ENCODE measurements around the gene CGNL1.
A peak's percentile ranks its signal among the peaks of the same experiment; 100 is the strongest.

The CGNL1 gene

GRCh38 chr15:57516327-57517029 is 140.2 kb downstream of the CGNL1 start:
- DNase-seq (ENCODE audit: low read depth, low spot score): no peak
- no peak overlapping the region for H3K27ac ChIP-seq

DNA sequence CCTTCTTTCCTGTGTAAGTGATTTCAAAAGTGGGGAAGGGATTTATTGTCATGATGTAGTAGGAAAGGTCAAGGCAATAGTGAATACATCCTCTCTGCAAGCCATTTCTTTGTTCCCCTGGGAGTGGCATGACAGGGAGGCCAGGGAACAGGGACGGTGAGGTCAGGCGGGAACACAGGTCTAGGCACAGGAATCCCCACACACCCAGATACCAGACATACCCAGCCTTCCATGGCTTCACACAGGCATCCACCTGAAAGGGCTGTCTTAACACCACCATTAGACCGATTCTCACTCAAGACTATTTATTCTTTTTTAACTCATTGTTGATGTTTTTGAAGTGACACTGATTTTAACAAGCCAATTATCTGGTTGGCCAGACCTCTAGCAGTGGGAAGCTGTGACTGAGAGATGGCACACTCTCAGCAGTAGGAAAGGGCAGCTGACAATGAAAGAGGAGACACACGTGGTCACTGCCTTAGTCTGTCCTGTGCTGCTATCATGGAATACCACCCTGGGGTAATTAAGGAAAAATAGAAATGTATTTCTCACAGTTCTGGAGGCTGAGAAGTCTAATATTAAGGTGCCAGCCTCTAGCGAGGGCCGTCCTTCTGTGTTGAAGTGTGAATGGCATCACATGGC is 140.8 kb downstream of the CGNL1 start:
- no peak overlapping the region for H3K27ac ChIP-seq
- DNase-seq (ENCODE audit: low read depth, low spot score): no peak

DNA sequence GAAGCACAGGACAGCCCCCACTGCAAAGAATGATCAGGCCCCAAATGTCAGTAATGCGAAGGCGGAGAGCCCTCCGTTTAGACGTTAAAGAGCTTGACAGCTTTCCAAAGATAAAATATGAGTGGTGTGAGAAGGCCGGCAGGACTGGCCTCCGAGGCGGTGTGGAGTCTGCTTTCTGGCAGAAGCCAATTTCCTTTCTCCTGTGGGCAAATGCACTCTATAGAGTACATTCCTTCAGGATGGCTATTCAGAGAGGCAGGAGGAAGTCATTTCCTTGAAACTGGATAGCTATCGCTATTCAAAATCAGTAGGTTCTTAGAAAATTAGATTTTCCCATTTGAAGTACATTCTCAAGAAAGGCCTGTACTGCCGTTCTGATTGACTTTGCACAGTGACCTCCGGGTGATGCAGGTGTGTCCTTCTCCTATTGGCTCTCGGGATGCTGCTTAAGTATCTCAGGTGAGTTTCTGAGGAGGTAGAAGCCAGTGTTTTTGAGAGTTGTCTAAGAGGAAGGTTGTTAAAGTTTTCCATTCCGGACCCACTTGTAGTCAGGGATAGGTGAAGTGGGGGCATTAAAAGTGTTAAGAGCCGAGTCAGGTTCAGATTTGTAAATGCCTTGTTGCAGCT is 142.6 kb downstream of the CGNL1 start:
- no peak for DNase-seq (ENCODE audit: low read depth, low spot score)
- no peak overlapping the region for H3K27ac ChIP-seq

- DNase-seq (ENCODE audit: low read depth, low spot score): no peak
- no peak overlapping the region for H3K27ac ChIP-seq
These were observed 143.5 kb downstream of the CGNL1 start for GRCh38 chr15:57519806-57520205.

DNA sequence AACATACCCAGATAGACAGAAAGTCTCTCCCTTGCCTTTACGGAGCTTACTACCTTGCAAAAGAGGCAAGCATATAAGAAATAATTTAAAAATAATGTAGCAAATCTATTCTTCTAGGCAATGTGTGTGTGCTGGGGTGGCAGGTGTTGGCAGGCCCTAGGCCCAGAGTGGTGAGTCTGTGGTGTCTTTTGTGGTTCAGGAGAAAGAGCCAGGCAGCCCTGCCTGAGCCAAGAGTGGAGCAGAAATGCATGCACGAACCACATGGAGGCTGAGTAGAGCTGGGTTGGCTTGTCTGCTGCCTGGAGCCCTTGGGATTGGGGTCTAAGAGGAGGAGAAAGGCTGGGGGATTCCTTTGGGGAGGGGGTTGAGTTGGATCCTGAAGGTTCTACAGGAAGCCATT is 145.2 kb downstream of the CGNL1 start:
- DNase-seq (ENCODE audit: low read depth, low spot score): no peak
- no peak overlapping the region for H3K27ac ChIP-seq

DNA sequence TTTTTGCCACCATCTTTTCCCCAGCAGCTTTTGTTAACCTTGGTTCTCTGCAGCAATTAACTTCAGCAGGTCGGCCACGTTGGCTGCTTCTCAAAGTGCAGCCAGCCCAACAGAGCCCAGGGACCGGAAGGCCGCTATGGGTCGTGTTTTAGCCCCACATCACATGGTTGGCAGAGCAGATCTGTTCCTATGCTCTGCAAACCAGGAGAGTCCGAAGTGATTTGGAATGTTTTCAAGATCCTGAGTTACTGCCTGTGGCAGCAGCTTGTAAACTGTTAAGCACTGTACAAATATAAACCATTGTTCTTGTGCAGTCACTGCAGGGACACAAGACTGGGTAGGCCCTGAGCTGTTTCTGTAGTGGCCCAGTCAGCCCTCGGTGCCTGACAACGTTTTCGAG is 145.8 kb downstream of the CGNL1 start:
- H3K27ac ChIP-seq: no peak overlapping the region
- DNase-seq (ENCODE audit: low read depth, low spot score): no peak

DNA sequence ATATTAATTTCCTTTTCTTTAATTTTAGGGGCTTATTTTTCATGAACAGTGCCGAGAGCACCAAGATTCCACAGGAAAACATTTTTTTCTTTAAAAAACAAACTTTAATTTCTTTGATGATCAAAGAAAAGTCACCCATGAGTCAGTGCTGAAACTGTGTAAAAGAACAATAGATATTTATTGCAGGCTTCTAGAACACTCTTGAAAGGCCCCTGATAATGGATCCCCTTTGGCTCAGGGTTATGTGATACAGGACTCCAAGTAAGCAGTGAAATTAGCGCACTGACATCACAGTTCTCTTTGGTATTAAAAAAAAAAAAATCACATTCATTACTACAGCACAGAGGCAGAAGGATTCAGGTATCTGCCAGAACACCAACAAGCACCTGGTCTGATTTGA is 149.3 kb downstream of the CGNL1 start:
- DNase-seq (ENCODE audit: low read depth, low spot score): no peak
- no peak overlapping the region for H3K27ac ChIP-seq

GRCh38 chr15:57526076-57526475 is 149.8 kb downstream of the CGNL1 start:
- no peak overlapping the region for H3K27ac ChIP-seq
- no peak for DNase-seq (ENCODE audit: low read depth, low spot score)

- no peak overlapping the region for H3K27ac ChIP-seq
- no peak for DNase-seq (ENCODE audit: low read depth, low spot score)
These were observed 150.3 kb downstream of the CGNL1 start for GRCh38 chr15:57526615-57527014.

DNA sequence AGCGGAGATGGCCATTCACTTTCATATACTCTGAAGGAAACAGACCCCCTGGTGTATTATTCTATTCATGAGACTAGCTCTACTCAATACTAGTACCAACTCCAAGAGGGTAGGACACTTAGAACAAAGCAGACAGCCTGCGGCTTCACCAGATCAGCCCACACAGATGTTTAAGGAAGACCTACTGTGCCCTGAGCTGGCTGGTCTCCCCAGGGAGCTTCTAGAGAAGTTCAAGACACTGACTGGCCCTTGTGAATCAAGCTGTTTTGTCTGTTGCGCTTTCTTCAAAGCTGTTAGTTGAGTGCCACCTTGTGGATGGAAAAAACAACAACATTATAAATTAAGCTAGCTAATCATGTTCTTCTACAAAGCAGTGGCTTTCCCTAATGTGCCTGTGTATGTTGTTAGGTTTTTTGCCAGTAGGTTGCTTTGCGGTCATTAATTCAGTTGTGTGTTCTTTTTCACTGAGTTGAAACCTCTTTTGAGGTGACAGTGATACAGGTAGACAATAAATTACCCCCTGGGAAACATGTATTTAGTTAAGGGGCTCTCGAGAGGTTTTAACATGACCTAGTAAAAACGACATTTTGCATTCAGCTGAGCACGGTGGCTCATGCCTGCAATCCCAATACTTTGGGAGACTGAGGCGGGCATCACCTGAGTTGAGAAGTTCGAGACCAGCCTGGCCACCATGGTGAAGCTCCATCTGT is 151.2 kb downstream of the CGNL1 start:
- no peak overlapping the region for H3K27ac ChIP-seq
- DNase-seq (ENCODE audit: low read depth, low spot score): peak; percentile 48

DNA sequence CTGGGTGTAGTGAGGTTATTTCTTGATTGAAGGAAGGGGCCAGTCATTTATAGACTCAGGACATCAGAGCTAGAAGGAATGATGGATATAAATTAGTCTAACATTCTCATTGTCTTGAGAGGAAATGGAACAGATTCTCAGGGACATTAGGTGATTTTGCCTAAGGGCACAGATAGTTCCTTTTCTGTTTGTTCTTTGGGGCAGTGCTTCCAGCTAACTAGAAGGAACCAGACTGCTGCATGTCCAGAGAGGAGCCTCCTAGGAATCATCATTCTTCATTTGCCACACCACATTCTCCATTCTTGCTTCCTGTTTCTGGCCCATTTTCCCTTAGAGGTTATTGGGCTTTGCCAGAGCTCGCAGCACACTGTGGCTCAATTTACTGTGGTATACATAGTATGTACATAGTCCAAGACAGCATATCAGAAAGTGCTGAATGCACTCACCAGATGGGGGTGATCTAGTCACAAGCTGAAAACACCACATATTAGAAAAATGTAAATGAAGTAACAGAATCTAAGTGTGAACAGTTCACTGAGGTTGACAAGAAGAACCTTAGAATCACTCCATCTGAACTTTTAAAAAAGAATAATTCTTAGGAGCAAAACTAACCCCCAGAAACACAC is 152.7 kb downstream of the CGNL1 start:
- DNase-seq (ENCODE audit: low read depth, low spot score): no peak
- H3K27ac ChIP-seq: no peak overlapping the region

DNA sequence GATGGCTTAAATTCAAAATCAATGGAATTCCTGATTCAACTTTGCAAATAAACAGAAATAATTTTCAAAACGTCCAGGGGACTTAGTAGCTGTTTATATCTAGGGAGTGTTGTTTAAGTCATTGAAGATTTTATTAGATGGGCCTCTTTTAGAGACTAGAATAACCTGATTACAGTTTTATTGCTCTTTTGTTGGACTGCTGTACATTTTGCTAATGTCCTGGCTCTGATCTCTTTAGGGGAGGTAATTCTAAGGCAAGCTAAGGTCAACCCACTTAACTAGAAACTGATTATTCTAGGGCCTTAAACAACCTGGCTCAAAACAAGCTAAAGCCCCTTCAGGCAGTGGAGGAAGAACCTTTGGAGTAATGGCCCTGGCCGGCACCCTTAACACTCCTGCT is 153.4 kb downstream of the CGNL1 start:
- no peak overlapping the region for H3K27ac ChIP-seq
- no peak for DNase-seq (ENCODE audit: low read depth, low spot score)

- DNase-seq (ENCODE audit: low read depth, low spot score): no peak
- no peak overlapping the region for H3K27ac ChIP-seq
These were observed 156.6 kb downstream of the CGNL1 start for GRCh38 chr15:57532731-57533447.

DNA sequence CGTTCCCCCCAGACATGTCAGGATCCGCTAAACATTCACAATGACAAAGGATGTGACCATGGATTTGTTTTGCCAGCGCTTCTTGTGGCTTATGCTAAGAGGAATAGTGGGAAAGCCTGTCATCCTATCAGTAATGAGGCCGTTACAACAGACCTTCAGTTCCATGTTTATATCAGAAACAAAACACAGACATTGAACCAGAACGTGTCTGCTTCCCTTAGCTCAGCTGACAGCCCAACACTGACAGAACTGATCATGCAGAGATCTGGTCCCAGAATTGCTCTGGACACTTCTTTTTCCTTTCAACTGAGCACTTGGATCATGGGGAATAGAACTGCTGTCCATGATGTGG is 157.1 kb downstream of the CGNL1 start:
- no peak overlapping the region for H3K27ac ChIP-seq
- DNase-seq (ENCODE audit: low read depth, low spot score): no peak

DNA sequence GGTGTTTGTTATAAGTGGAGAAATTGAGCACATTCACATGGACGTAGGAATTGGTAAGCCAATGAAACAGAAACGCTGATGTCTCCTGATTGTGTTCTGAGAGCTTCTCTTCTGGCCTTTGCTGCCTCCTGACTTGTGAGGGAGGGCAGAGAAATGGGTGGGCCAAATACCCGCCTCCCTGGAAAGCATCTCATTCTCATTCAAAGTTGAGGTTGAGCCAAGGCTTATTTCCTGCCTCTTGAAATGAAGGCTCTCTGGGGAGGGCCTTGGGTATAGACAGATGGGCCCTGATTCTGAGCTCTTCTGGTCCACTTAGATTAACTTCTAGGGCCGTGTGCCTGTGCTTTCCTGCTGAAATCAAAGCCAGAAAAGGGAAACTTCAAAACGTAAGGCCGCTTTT is 158.0 kb downstream of the CGNL1 start:
- DNase-seq (ENCODE audit: low read depth, low spot score): no peak
- no peak overlapping the region for H3K27ac ChIP-seq

- H3K27ac ChIP-seq: no peak overlapping the region
- no peak for DNase-seq (ENCODE audit: low read depth, low spot score)
These were observed 160.8 kb downstream of the CGNL1 start for GRCh38 chr15:57537072-57537471.

- DNase-seq (ENCODE audit: low read depth, low spot score): no peak
- H3K27ac ChIP-seq: no peak overlapping the region
These were observed 161.4 kb downstream of the CGNL1 start for GRCh38 chr15:57537488-57538264.

DNA sequence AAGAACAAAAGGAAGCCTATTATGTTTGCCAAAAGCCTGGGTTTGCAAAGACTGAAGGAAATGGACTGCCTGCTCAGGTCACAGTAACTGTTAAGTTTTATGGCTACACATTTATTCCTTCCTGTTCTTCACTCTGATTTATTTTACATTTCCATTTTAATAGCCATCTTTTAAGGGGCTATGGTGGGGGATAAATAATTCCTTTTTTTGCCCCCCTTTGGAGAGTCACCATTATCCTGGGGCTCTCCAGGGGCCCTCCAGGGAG is 161.9 kb downstream of the CGNL1 start:
- no peak overlapping the region for H3K27ac ChIP-seq
- no peak for DNase-seq (ENCODE audit: low read depth, low spot score)

GRCh38 chr15:57538821-57539220 is 162.5 kb downstream of the CGNL1 start:
- DNase-seq (ENCODE audit: low read depth, low spot score): no peak
- H3K27ac ChIP-seq: no peak overlapping the region

DNA sequence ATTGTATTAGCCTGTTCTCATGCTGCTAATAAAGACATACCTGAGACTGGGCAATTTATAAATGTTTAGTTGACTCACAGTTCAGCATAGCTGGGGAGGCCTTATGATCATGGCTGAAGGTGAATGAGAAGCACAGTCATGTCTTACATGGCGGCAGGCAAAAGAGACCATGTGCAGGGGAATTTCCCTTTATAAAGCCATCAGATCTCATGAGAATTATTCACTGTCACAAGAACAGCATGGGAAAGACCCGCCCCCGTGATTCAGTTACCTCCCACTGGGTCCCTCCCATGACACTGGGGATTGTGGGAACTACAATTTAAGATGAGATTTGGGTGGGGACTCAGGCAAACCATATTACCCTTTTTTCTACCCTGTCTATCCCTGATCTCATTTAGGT is 163.9 kb downstream of the CGNL1 start:
- no peak overlapping the region for H3K27ac ChIP-seq
- DNase-seq (ENCODE audit: low read depth, low spot score): no peak
